Fibroblast of mammary gland (primary cell): ENCODE data around the gene AJUBA.

Experiments
- DNase-seq: peaks from one replicate; pipeline ENCODE4 v3.0.0-alpha.2; 2010; ENCODE audit warnings: low read depth
- H3K4me3 ChIP-seq: 2 replicates; pipeline ENCODE4 v1.5.1; 2011; ENCODE audit warnings: low read depth, mild to moderate bottlenecking, low read length, moderate library complexity; ENCODE audit not compliant: control insufficient read depth
- TF ChIP-seq, protein P1 (sequence below): conservative IDR thresholded peaks from 2 replicates; pipeline ENCODE4 v1.5.1; 2011; ENCODE audit warnings: low read depth, low read length, inconsistent platforms; ENCODE audit not compliant: control insufficient read depth, insufficient read depth

AJUBA gene

DNA sequence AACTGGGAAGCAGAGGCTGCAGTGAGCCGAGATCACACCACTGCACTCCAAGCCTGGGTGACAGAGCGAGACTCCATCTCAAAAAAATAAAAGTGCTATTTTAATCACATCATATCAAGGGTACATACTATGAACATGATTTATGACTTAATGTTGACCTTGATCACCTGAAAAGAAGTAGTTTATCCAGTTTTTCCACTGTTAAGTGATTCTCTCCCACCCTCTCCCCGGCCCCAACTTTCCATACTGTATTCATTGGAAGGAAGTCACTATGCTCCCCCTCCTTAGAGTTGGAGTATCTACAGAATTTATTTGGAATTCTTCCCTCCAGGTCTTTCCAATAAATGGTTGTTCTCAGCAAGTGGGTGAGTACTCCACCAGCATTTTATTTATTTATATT, 50.2 kb downstream of the AJUBA start:
- H3K4me3 ChIP-seq = no peak overlapping the region
- no peak for DNase-seq
- TF ChIP-seq, protein P1, sequence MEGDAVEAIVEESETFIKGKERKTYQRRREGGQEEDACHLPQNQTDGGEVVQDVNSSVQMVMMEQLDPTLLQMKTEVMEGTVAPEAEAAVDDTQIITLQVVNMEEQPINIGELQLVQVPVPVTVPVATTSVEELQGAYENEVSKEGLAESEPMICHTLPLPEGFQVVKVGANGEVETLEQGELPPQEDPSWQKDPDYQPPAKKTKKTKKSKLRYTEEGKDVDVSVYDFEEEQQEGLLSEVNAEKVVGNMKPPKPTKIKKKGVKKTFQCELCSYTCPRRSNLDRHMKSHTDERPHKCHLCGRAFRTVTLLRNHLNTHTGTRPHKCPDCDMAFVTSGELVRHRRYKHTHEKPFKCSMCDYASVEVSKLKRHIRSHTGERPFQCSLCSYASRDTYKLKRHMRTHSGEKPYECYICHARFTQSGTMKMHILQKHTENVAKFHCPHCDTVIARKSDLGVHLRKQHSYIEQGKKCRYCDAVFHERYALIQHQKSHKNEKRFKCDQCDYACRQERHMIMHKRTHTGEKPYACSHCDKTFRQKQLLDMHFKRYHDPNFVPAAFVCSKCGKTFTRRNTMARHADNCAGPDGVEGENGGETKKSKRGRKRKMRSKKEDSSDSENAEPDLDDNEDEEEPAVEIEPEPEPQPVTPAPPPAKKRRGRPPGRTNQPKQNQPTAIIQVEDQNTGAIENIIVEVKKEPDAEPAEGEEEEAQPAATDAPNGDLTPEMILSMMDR = no peak

DNA sequence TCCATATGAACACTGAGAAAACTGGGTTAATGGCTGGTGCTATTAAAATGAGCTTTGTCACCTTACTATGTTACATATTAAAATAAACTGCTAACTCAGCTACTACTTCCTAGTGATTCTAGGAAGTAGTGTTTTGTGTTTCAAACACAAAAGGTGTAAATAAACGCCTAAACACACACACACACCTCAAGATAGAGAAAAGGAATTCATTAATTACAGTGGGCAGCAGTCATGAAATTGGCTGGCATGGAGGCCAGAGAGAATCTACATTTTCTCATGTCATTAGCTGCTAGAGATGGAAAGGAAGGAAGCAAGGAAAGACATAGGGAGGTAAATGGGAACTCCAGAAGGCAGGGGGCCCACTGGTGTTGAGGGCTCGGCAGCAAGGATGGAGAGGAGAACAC, 52.4 kb downstream of the AJUBA start:
- H3K4me3 ChIP-seq = peak overlapping the region; percentile 66
- DNase-seq = peak; percentile 9
- TF ChIP-seq, protein P1 = no peak

- peak within 1 kb of the TSS; percentile 100 for H3K4me3 ChIP-seq
- TF ChIP-seq, protein P1 = no peak
These were observed 53.0 kb downstream of the AJUBA start, which contains the start of gene PRMT5 for GRCh38 chr14:22929104-22929960. Gene PRMT5 (minus strand): TSS chr14:22929376. CDS start chr14:22929361, 15 bp downstream.

DNA sequence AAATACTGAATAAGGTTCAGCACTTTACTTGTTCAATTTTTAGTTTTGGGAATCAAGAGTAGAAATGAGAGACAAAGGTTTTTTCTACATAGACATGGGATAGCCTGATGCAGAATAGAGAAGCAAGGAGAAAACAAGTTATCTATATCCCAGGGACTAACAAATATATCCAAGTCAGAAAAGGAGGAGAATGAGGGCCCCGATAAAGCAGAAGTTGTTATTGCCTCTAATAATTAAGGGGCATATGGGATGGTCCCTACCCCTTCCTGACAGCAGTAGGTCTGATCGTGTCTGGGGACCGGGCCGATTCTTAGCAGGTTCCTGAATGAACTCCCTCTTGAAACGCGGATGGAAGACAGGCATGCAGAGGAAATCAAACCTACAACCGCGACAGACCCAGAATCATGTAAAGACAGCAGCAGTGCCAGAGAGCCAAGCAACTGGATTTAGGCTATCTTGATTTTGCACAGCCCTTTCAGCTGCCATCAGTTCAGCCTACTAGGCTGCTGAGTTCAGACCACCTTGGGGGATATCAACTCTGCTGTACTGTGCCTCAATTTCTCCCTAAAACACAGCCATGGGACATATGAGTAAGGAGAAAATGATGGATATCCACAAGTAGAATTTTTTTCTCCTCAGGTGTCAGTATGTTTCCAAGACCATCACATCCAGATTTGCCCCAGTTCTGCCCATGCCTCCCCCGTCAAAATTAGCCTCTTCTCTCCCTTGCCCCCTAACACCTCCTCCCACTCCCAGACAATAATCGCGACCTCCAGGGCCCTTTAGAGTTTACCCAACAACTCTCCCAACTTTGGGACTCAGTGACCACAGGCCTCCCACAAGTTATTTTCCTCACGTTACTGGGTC, 53.9 kb downstream of the AJUBA start:
- H3K4me3 ChIP-seq = peak overlapping the region; percentile 100
- TF ChIP-seq, protein P1 = no peak
- DNase-seq = no peak

More at GRCh38 chr14:22929104-22929960, 53.0 kb downstream of the AJUBA start, which contains the start of gene PRMT5:
- DNase-seq = peak; percentile 100

GRCh38 chr14:22926316-22926715, 56.0 kb downstream of the AJUBA start:
- DNase-seq = no peak
- H3K4me3 ChIP-seq = no peak overlapping the region
- TF ChIP-seq, protein P1 = no peak

DNA sequence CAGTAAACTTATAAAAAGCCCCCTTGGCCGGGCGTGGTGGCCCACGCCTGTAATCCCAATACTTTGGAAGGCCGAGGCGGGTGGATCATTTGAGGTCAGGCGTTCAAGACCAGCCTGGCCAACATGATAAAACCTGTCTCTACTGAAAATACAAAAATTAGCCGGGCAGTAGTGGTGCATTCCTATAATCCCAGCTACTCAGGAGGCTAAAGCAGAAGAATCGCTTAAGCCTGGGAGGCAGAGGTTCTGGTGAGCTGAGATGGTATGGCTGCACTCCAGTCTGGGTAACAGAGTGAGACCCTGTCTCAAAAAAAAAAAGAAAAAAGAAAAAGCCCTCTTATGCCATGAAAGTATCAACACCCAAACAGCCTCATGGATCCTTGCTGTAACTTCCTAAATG, 56.8 kb downstream of the AJUBA start:
- TF ChIP-seq, protein P1 = no peak
- no peak overlapping the region for H3K4me3 ChIP-seq
- no peak for DNase-seq
